Measurements from ENCODE around the gene DUOX2.
A peak's percentile ranks its signal among the peaks of the same experiment; 100 is the strongest.
"Not testable (repeated sequence)": the region's sequence is repeated elsewhere in the genome, so short reads cannot be mapped to it uniquely, and the experiment has no call there.

DUOX2 gene

DNA sequence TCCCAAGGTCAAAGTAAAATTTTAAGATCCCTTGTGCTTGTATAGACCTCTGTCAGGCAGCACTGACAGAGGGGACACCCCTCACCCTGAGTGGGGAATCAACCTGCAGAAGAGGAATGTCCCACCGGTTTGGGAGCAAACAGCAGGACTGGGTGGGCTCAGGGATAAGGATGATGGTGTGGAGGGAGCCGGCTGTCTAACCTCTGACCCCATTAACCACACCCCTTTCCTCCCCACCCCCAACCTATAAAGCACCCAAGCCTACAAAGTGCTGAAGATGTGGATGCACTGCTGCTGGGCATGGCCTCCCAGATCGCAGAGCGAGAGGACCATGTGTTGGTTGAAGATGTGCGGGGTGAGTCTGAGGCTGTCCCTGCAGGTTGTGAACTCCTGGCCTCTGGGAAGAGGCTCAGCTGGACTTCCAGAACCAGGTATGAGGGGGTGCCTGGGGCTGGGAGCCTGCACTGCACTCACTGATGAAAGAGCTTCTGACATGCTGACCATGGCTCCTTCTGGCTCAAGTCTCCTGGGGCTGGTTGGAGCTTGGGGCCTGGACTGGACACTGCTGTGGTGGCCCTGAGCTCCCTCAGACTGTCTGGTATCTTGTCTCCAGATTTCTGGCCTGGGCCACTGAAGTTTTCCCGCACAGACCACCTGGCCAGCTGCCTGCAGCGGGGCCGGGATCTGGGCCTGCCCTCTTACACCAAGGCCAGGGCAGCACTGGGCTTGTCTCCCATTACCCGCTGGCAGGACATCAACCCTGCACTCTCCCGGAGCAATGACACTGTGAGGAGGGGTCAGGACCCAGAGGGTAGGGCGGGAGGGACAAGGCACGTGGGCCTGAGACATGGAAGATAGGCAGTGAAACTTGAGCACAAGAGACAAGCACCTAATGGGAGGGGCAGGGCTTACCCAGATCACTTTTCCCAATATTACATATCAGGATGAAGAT, 25.1 kb upstream of the DUOX2 start:
- no peak for ATAC-seq

DNA sequence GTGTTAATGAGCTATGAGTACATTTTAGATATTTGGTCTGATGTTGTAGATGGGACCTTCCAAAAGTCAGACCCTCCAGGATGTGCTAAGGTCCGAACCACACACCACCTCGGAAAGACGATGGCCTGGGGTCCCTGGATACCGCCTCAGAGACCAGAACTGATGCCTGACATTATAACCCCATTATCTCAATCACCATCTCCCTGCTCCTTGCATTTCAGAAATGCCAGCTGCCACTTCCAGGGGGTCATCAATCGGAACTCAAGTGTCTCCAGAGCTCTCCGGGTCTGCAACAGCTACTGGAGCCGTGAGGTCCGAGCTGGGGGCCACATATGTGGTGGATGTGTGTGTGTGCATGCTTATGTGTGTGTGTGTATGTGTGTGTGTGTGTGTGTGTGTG, 23.7 kb upstream of the DUOX2 start:
- no peak for ATAC-seq

DNA sequence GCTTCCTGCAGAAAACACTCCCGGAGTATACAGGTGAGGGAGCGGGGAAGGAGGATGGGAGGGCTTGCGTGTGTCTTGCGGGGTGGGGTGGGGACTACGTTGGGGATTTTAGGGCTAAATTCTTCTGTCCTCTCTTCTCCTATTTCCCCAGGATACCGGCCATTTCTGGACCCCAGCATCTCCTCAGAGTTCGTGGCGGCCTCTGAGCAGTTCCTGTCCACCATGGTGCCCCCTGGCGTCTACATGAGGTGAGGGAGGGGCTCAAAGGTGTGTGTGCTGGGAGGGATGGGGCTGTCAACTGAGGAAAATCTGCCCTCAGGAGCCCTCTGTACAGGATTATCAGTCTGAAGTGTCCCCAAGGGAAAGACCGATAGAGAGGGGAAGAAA, 22.4 kb upstream of the DUOX2 start:
- no peak for ATAC-seq

DNA sequence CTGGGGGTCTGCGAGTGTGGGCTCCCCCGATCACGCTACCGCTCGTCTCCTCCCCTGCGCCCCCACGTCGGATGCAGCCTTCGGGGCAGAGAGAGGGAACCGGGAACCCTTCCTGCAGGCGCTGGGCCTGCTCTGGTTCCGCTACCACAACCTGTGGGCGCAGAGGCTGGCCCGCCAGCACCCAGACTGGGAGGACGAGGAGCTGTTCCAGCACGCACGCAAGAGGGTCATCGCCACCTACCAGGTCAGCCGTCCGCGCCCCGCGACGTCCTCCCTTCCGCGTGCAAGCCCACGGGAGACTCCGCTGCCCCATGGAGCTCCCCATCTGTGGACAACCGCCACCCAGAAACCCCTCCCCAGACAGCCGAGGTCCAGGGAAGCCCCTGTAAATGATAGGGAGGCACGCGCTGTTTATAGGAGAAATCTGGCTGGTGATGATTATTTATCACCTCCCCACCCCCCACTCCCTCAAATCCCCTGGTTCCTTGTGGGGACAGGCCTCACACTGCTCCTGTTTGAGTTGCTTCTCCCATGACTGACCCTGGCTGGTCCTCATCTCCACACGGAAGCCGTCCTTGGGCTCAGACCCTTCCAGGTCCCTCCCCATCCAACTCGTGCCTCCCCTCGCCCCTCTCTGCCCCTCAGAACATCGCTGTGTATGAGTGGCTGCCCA, 21.9 kb upstream of the DUOX2 start:
- not testable (repeated sequence) for ATAC-seq

DNA sequence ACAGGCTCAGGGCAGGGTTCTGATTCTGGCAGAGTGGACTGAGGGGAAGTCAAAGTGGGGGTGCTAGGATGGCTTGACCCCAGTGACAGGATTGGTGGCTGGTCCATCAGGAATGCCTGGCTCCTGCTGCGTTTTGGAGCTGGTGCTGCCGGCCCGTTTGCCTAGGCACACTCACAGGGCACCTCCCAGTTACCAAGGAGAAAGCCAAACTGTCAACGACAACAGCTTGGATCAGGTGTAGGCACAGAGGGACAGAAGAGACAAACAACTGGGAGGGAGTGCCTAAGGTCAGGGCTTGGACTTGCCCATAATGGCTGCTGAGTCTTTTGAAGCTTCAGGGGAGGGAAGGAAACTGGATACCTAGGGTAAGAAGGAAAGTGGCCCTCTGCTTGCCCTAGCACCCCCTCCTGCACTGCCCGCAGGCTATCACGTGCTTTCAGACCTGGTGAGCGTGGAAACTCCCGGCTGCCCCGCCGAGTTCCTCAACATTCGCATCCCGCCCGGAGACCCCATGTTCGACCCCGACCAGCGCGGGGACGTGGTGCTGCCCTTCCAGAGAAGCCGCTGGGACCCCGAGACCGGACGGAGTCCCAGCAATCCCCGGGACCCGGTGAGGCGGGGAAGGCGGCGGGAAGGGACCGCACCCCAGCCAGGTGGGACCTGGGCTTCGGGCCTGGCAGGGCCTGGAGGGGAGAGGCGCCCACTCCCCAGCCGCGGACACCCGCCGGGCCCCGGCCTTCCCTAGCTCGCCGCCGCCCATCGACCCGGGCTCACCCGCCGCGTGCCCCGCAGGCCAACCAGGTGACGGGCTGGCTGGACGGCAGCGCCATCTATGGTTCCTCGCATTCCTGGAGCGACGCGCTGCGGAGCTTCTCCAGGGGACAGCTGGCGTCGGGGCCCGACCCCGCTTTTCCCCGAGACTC, 21.0 kb upstream of the DUOX2 start:
- peak; percentile 31 to 38 for ATAC-seq

DNA sequence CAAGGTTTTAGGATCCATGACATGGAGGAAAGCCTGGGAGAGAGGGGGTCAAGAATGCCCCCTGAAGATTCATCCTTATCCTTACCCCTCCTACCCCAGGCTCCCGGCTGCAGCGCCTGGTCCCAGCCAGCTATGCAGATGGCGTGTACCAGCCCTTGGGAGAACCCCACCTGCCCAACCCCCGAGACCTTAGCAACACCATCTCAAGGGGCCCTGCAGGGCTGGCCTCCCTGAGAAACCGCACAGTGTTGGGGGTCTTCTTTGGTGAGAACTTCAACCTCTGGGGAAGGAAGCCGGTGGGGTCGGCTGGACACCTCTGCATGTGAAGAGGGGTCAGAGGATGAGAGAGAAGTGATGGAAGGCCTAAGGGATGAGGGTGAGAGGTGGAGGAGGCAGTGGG, 20.1 kb upstream of the DUOX2 start:
- ATAC-seq: no peak

DNA sequence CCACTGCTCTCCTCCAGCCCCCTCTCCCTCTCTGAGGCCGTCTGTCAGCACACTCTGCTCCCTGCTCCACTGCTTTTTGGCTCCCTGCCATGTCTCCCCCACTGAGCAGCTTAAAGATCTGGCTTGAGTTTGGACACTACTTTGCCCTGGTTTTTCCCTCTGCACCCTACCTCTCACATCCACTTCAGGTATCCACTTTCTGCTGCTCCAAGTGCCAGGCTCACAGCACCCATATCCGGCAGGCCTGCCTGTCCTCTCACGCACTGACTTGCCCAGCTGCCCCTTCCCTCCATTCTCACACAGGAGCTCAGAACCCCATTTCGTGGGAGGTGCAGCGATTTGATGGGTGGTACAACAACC, 19.6 kb upstream of the DUOX2 start:
- no peak for ATAC-seq

DNA sequence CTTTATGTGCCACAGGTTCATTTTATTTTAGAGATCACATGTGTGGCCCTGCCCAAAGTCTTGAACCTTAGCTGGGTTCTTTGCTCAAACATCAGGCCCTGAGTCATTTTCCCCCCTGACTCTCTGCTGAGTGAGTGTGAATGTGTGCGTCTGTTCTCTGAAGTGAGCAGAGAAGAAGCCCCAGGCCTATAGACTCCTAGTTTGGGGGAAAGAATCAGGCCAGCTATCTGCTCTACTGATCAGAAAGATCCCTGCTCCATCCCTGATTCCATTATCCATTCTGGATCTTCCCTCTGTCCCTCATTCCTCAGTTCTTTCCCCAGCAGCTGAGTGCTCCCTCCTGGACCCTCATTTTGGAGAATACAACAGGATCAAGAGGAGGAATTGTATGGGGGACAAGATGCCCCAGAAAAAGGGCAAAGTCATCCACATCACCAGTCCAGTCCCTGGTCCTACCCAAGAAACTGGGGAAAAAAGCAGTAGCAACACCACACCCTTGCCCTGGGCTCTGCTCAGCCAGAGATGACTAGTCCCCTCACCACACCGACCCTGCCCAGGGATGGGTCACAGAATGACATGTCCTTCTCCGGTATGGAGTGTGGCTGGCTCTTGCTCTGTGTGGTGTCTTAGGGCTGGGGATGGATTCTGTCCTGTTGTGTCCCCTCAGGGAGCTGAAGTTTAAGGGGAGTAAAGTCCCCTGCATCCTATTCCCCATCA, 19.0 kb upstream of the DUOX2 start:
- no peak for ATAC-seq

DNA sequence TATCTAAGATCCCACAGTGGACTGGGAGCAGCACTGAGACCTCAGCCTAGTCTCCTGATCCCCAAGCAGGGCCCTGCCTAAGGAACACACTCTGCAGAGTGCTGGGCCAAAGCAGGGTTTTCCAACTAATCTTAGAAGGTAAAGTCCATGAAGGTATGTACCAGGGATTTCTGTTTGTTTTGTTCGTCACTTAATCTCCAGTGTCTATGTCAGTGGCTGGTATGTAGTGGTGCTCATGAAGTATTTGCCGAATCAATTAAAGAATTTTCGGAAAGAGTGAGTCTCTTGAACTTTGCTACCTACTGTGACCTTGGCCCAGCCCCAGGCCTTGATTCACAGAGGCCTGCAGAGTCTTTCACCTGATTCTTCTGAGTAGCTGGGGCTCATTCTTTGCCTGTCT, 17.5 kb upstream of the DUOX2 start:
- ATAC-seq: no peak

DNA sequence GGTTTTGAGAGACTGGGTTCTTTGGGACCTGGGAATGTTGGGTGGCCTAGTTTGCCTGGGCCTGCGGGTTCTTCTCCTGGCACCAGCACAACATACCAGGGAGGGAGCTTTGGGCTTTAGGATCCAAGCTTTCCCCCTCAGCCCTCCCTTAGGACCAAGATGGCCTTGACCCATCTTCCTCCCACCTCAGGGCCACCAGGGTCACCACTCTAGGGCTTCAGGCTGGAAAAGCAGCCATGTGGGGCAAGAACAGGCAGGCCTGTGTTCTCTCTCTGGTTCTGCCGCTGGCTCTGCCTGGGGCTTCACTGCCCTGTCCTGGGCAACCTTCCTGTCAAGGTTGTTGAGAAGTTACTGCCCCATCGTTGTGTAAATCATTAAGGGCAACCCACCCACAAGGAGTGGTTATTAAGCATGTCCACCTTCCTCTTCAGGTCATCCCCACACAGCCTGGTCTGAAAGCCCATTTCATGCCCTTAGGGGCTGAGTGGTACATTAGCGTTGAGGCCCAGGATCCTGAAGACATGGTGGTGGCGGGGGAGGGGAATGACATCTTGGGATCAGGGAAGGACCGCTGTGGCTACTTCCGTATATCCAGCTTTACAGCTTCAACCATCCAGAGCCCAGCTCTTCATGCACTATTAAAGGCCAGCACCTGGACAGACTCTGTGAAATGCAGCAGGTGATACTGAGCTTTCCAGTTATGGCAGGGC, 16.5 kb upstream of the DUOX2 start:
- ATAC-seq: no peak

DNA sequence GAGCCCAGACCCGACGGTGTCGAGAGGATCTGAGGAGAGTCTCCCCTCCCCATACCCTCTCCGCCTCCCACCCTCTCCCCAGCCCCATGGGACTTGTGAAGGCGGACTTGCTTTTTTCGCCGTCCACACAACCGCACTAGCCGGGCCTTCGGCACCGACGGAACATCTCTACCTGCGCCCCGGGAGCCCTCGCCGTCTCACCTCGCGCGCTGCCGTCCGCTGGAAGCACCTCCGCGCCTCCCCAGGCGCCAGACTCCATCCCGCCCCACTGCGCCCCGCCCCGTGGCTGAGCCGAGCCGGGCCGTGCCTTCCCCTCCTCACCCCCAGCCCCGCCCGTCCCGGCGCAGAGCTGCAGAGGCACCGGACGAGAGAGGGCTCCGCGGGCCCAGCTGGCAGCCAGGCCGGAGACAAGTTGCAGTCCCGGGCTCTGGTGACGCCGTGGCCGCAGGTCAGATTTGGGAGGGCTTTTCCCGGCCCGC, 15.7 kb upstream of the DUOX2 start, which contains the start of the genes DUOX1 and DUOXA1:
Gene DUOX1, plus strand, starts transcription at position 344 of the 479 bp plus-strand sequence. CDS start 1,973 bp downstream, outside the sequence.
Gene DUOXA1, minus strand, starts transcription at position 229 of the 479 bp plus-strand sequence. CDS start 6,865 bp downstream, outside the sequence.
- peak; percentile 36 to 57 for ATAC-seq

DNA sequence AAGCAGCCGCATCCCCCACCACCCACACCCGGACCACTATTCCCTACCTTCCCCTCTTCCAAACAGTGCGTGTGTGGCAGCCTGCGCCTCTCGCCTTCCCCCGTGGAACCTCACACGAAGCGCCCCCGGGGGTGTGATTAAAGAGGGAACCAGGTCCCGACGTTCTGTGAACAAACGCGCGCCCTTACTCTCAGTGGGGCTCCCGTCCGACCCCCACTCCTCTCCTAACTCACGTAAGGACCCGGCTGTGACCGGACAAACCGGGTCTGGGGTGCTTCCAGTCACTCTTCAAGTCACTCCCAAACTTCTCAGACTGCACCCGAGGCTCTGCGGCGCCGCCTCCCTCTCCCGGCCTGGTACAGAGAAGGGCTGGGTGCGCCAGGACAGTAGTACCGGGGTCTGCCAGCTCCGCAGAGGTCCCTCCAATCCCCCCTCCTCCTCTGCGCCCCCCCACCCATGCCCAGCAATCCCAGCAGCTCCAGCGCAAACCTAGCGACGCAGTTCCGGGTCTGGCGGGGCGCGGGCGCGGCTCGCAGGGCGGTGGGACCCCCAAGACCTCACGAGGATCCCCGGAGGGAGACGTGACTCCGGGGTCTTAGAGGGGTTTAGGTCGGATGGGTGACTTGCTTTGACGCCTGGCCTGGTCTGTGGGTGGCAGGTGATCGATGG, 15.1 kb upstream of the DUOX2 start:
- ATAC-seq: no peak

DNA sequence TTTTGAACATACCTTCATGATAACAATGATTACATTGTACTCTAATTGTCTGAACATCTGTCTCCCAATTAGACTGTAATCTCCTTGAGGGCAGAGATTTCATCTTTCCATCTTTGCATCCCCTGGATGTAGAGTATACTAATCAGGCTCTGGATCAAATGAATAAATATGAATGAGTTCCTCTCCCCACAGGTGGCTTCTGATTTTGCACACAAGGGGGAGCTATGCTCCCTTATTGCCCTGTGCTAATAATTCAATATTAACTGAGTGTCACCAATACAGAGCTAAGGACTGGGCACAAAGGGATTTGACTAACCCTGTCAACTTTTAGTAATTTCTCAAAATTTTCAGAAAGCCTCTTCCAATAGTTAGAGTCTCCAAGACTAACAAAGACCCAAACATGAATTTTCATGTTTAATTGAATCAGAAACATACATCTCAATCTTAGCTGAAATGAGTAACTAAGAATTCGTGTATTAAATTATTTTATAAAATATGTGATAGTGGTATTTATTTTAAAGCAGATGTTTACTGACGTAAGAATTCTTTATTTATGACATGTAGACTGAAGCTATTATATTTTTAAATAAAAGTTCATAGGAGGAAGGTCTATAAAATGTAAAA, 12.7 kb upstream of the DUOX2 start:
- peak; percentile 55 to 65 for ATAC-seq

DNA sequence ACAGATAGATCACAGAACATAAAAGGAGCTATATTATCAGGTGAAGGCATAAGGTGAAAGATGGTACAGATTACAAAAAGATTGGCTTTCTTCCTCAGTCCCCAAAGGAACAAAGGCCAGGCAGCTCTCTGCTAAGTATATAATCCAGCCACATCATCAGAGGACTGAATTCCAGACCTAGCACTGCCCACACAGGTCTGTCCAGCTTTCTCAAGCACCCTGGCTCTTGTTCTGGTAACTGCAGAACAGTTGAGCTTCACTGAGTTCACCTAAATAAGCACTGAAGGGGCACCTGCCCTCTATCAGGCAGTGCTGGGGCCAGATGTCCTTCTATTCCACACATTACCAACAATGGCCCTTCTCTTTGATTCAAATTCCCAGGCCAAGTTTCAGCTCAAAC, 9.4 kb upstream of the DUOX2 start:
- ATAC-seq: no peak

DNA sequence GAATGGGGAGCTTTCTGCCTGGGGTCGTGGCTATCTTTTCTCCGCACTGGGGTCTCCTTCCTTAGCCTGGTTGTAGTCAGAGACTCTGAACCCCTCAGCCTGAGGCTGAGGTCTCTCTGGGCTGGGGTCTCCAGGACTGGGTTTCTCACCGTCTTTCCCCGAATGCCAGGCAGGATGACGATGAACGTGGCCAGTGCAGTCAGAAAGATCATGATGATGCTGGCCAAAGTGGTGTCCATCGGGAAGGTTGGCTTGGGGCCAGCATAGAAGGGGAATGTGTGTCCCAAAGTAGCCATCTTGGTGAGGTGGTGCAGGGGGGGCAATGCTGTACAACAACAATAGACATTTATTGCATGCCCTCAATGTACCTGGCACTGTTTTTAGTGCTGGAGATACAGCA, 8.7 kb upstream of the DUOX2 start:
- ATAC-seq: no peak

DNA sequence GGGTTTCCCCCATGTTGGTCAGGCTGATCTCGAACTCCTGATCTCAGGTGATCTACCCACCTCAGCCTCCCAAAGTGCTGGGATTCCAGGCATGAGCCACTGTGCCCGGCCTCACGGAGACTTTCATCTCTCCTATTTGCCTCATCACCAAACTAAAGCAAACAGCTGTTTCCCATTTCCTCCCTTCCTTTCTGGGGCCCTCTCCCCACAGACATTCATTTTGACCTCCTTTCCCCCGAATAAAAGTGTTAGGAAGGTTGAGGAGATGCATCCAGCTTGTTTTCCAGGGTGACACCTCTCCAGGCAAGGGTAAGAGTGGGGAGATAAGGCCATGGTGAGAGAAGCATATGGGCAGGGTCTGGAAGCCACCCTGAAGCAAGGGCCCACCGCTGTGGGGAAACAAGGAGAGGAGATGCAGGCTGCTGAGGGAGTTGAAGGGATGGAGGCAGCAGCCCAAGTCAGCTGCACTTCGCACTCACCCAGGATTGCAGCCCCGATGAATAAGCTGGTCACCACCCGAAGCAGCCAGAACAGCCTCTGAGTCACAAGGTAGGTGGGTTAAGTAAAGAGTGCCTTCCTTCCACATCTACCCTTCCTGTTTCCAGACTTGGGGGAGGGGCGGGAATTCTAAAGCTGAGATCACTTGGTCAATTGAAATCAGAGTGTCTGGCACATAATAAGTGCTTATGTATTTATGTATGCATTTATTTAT, 7.9 kb upstream of the DUOX2 start:
- no peak for ATAC-seq

DNA sequence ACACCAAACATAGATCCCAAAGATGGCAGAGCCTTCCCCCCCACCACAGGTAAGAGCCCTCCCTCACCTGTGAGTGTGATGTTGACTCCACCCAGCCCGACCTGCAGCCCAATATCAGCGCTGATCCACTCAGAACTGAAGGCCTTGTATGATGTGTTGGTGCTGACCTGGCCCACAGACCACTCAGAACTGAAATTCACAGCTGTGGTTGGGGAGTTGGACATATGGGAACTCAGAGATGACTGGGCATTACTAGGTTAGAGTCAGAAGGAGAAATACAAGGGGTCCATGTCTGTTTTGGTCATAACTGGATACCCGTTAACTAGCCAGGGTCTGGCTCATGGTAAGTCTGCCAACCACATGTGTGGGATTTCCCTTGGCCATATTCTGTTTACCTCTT, 7.0 kb upstream of the DUOX2 start:
- ATAC-seq: no peak

DNA sequence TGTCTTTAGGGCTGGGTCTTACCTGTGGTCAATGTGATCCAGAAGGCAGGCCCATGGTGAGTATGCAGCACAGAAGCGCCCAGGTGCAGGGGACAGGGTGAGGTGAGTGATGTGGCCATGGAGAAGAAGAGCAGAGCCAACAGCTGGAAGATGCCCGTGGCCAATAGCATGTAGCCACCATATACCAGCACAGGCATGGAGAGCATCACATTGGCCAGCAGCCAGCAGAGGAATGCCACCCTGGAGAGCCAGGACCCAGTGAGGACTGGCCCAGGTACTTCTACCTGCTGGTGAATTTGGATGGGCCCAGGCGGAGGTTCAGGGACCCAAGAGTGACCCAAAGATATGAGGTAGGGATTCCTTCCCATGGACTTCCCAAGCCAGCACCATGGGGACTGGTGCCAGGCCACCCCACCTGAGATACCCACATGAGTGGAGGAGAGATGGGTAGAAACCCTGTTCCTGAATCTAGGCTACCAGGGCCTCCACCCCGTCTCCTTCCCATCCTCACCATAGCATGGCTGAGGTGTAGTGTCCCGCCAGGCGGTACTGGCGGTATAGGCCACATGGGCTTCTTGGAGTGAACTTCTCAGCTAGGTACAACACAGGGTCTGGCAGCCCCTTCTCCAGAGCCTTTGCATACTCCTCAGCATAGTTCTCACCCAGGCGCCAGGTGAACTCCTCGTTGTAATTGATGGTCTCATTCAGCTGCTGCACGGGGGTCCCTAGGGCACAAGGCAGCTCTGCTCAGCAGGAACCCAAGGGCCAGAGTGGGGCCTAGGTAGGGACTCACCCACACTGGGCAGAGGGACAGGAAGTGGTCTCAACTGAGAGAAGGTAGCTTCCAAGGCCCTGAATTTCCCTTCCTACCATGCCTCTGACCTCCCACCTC, 6.4 kb upstream of the DUOX2 start:
- ATAC-seq: no peak

DNA sequence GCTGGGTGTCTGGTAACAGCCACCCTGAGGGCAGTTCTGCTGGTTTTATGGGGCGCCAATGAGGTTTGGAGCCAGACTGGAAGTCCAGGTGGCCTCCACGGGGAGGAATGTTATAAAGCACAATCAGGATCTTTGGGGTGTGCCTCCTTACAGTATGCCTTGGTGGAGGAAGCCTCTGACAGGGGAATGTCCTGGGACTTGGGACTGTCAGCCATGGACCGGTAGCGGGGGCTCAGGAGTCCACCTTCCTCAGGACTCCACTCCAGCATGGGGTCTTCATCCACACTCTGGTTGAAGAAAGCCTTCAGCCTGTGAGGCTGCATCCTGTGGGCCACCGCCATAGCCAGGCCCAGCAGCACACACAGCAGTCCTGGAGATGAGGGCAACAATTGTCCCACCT, 5.0 kb upstream of the DUOX2 start:
- no peak for ATAC-seq
